ENCODE measurements around the gene TP53INP2.
"Not testable (repeated sequence)": the region's sequence is repeated elsewhere in the genome, so short reads cannot be mapped to it uniquely, and the experiment has no call there.

GRCh38 chr20:34719242-34720017, 15.3 kb downstream of the TP53INP2 start:
- TF ChIP-seq, protein P1, sequence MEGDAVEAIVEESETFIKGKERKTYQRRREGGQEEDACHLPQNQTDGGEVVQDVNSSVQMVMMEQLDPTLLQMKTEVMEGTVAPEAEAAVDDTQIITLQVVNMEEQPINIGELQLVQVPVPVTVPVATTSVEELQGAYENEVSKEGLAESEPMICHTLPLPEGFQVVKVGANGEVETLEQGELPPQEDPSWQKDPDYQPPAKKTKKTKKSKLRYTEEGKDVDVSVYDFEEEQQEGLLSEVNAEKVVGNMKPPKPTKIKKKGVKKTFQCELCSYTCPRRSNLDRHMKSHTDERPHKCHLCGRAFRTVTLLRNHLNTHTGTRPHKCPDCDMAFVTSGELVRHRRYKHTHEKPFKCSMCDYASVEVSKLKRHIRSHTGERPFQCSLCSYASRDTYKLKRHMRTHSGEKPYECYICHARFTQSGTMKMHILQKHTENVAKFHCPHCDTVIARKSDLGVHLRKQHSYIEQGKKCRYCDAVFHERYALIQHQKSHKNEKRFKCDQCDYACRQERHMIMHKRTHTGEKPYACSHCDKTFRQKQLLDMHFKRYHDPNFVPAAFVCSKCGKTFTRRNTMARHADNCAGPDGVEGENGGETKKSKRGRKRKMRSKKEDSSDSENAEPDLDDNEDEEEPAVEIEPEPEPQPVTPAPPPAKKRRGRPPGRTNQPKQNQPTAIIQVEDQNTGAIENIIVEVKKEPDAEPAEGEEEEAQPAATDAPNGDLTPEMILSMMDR (conservative IDR thresholded peaks at IDR 0.05) = not testable (repeated sequence)
- not testable (repeated sequence) for TF ChIP-seq EZH2 (IDR thresholded peaks at IDR 0.05; ENCODE audit: low read depth)

Data from PC-9 (cell line).